C4-2B (cell line): Measurements from ENCODE around the gene MTA1.

Experiments used
- H3K27ac ChIP-seq: fragments of 450-650 bp; 2 replicates; pipeline ENCODE4 v1.5.1; 2017
- ZFX ChIP-seq: fragments of 450-650 bp; IDR thresholded peaks from 2 replicates; pipeline ENCODE4 v1.6.1; 2017
- TF ChIP-seq, protein P1 (sequence below): fragments of 450-650 bp; conservative IDR thresholded peaks from 2 replicates; pipeline ENCODE4 v1.5.1; 2017; ENCODE audit warnings: mild to moderate bottlenecking

The MTA1 gene

DNA sequence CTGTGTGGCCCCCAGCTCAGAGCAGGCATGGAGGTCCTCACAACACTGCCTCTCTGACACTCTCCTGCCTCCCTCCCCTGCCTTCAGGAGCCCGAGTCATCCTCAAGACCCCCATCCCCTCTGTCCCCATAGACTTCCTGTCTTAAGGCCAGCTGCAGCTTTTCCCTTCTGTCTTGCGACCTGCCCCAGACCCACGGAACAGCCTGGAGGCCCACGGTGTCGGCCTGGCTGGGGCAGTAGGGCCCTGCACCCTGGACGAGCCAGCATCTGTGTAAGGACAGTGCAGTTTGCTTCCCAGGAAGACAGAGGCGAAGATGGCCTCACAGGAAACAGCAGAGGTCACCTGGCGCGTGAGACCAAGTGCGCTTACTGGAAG lies 81.1 kb downstream of the MTA1 start:
- TF ChIP-seq ZFX: no peak
- TF ChIP-seq, protein P1, sequence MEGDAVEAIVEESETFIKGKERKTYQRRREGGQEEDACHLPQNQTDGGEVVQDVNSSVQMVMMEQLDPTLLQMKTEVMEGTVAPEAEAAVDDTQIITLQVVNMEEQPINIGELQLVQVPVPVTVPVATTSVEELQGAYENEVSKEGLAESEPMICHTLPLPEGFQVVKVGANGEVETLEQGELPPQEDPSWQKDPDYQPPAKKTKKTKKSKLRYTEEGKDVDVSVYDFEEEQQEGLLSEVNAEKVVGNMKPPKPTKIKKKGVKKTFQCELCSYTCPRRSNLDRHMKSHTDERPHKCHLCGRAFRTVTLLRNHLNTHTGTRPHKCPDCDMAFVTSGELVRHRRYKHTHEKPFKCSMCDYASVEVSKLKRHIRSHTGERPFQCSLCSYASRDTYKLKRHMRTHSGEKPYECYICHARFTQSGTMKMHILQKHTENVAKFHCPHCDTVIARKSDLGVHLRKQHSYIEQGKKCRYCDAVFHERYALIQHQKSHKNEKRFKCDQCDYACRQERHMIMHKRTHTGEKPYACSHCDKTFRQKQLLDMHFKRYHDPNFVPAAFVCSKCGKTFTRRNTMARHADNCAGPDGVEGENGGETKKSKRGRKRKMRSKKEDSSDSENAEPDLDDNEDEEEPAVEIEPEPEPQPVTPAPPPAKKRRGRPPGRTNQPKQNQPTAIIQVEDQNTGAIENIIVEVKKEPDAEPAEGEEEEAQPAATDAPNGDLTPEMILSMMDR: no peak
- H3K27ac ChIP-seq: no peak overlapping the region

DNA sequence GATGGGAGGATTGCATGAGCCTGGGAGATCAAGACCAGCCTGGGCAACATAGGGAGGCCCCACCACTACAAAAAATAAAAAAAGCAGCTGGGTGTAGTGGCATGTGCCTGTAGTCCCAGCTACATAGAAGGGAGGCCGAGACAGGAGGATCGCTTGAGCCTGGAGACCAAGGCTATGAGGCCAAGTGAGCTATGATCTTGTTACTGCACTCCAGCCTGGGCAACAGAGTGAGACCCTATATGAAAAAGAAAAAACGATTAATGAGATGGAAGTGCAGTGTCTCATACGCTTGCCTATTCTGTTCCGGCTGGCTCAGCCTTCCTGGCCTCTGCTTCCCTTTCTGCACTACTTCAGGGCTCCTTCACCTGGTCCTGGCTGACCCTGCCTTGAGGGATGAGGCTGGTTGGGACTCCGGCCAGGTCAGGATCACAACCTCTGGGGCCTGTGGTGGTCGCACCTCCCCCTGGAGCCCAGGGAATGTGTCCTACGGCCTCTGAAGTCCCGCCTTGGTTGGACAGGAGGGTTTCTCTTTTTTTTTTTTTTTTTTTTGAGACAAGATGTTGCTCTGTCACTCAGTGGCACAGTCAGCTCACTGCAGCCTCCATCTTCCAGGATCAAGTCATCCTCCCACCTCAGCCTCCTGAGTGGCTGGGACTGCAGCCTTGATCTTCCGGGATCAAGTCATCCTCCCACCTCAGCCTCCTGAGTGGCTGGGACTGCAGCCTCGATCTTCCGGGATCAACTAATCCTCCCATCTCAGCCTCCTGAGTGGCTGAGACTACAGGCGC lies 82.1 kb downstream of the MTA1 start:
- no peak for TF ChIP-seq ZFX
- TF ChIP-seq, protein P1: no peak
- H3K27ac ChIP-seq: no peak overlapping the region

DNA sequence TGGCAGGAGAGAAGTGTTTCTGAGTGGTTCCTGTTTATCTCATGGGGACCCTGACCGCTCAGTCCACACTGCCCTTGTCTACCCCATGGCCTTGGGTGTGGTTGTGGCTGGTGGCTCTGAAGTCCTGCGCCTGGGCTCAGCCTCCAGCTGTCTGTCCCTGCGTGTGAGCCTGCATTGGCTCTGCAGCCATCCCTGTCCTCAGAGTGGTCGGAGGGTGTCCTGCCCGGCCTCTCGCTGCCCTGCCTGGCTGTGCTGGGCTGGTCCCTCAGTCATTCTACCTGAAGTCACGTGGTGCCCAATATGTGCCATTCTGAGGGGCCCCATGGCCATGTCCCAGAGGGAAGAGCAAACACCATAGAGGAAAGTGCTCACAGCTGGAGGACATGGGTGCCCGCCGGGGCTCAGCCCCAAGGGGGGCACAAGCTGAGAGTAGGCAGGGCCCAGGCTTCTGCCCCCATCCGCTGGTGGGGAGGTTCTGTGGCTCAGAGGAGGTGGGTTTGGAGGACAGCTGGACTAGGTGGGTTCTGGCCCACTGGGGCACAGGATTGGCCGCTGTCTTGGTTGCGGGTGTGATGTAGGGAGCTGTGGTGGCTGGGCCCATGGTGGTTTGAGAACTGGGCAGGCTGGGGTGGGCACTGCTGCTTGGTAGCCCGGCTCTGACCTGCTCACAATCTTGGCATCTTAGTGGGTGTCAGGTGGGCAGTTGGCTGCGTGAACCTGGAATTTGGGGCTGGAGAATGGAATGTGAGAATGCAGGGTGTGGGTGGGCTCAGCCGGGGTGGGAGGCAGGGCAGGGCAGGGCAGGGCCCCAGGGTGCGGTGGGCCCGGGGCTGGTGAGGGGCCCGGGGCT lies 83.0 kb downstream of the MTA1 start:
- no peak for TF ChIP-seq ZFX
- no peak overlapping the region for H3K27ac ChIP-seq

DNA sequence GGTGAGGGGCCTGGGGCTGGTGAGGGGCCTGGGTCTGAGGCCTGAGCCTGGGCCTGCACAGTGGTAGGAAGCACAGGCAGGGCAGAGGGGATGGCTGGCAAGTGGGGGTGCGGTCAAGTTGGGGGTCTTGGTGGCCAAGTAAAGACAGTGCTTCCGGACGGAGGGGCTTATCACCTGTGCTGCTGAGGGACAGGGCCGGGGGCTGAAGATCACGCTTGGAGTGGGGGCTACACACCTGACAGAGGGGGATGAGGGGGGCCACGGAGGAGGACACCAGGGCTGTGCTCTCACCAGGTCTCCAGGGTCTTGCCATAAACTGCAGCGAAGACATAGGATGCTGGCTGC lies 83.6 kb downstream of the MTA1 start:
- TF ChIP-seq, protein P1: no peak
- no peak for TF ChIP-seq ZFX
- H3K27ac ChIP-seq: no peak overlapping the region

DNA sequence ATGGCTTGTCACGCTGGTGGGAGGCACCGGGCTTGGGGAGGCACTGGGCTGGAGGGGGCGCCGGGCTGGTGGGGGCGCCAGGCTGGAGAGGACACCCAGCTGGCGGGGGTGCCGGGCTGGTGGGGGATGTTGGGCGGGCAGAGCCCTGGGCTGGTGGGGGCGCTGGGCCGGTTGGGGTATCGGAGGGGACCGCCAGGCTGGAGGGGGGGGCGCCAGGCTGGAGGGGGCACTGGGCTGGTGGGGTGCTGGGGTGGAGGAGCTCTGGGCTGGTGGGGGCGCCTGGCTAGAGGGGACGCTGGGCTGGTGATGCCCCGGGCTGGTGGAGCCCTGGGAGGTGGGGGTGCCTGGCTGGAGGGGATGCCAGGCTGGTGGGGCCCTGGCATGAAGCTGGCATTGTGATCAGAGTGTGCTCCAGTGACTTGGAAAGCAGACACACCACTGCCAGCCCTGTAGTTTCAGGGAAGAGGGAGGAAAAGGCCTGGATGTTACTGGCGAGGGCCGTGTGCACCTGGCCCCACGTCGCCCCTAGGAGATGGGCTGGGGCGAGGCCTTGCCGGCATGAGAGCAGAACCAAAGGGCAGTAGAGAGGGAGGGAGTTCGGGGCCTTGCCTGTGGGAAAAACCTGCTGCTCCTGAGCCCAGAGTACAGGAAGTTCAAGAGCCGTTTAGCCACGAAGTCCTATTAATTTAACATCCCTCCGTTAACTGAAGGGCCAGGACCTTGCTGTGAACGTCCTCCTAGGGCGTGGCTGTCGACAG lies 84.5 kb downstream of the MTA1 start:
- TF ChIP-seq ZFX: no peak
- TF ChIP-seq, protein P1: no peak
- no peak overlapping the region for H3K27ac ChIP-seq

DNA sequence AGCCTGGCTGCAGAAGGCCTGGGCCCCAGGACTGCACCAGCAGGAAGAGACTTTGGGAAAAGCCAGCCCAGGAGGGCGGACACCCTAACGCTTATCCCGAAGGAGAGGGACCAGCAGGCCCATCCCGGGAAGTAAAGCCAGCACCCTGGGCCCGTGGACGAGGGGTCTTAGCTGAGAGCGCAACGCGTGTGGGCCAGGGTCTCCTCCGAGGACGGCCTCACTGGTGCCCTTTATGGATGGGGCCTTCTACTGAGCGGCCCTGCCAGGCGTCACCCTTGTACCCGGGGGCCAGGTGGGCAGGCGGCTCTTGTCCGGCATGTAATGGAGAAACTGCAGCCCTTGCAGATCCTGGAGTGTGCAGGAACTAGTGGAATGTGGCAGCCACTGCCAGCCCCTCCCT lies 85.5 kb downstream of the MTA1 start:
- TF ChIP-seq ZFX: no peak
- TF ChIP-seq, protein P1: no peak
- no peak overlapping the region for H3K27ac ChIP-seq

DNA sequence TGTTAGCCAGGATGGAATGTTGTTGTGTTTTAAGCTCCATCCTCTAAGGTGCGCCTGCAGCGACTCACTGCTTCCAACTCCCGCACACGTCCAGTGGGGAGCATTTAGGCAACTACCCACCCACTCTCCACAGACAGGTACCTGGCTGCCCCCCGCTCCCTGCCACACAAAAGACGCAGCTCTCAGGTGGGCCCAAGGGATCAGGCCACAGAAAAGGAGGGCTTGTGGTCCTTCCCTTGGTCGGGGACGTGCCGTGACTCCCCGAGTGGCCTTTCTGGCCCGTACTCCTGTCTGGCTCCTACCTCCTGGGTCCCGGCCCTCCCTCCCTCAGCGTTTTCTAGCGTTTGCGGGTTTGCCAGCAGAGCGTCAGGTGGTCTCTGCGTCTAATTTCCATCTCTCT lies 87.6 kb downstream of the MTA1 start:
- no peak for TF ChIP-seq ZFX
- TF ChIP-seq, protein P1: no peak
- H3K27ac ChIP-seq: no peak overlapping the region
